Liver (tissue), 9 donors: ENCODE data around the gene RUNX1. TPM values are rescaled to one million over a fixed set of nuclear protein-coding genes. Genes with fewer than 3 reads are reported as not detected.

Experiments
- DNase-seq: peaks from one replicate; pipeline ENCODE4 v3.0.0-alpha.2; 2017; ENCODE audit warnings: low spot score
- H3K27ac ChIP-seq, 2 donors: one replicate each; pipeline ENCODE4 v1.7.0; 2013; ENCODE audit warnings: inconsistent platforms in 2 of 2, low read length in 2 of 2, control low read depth in 1 of 2, low read depth in 1 of 2, mild to moderate bottlenecking in 1 of 2
- H3K27me3 ChIP-seq, 4 donors: one replicate each; pipeline versions ENCODE4 v1.6.1 to v1.7.0; 2013; ENCODE audit warnings: low read length in 3 of 4, inconsistent platforms in 1 of 4, mild to moderate bottlenecking in 1 of 4, moderate library complexity in 1 of 4; ENCODE audit not compliant: control insufficient read depth in 4 of 4, insufficient read depth in 4 of 4
- H3K36me3 ChIP-seq, 4 donors: one replicate each; pipeline versions ENCODE4 v1.6.1 to v1.7.0; 2013; ENCODE audit warnings: low read length in 3 of 4, mild to moderate bottlenecking in 3 of 4, low read depth in 1 of 4, moderate library complexity in 1 of 4; ENCODE audit not compliant: control insufficient read depth in 4 of 4, insufficient read depth in 3 of 4
- H3K4me1 ChIP-seq, 4 donors: one replicate each; pipeline versions ENCODE4 v1.6.1 to v1.7.0; 2013; ENCODE audit warnings: low read length in 3 of 4, mild to moderate bottlenecking in 3 of 4, moderate library complexity in 1 of 4; ENCODE audit not compliant: control insufficient read depth in 4 of 4, insufficient read depth in 4 of 4
- H3K4me3 ChIP-seq, 3 donors: one replicate each; pipeline versions ENCODE4 v1.6.1 to v1.7.0; 2013; ENCODE audit warnings: low read length in 3 of 3, control low read depth in 1 of 3, low read depth in 1 of 3, mild to moderate bottlenecking in 1 of 3
- H3K9ac ChIP-seq, 2 donors: one replicate each; pipeline ENCODE4 v1.7.0; 2013; ENCODE audit warnings: low read length in 2 of 2, mild to moderate bottlenecking in 2 of 2, moderate library complexity in 2 of 2, control low read depth in 1 of 2, low read depth in 1 of 2
- H3K9me3 ChIP-seq, 4 donors: one replicate each; pipeline versions ENCODE4 v1.6.1 to v1.7.0; 2013; ENCODE audit warnings: low read length in 3 of 4; ENCODE audit not compliant: control insufficient read depth in 4 of 4
- ATF3 ChIP-seq: IDR thresholded peaks from 2 replicates; pipeline ENCODE4 v1.6.1; 2016; ENCODE audit warnings: antibody characterized with exemption
- EGR1 ChIP-seq, 2 donors: IDR thresholded peaks; 2 replicates each; pipeline ENCODE4 v1.6.1; 2016 to 2018; ENCODE audit warnings: antibody characterized with exemption in 2 of 2, low read depth in 2 of 2
- FOXA1 ChIP-seq: IDR thresholded peaks from 2 replicates; pipeline ENCODE4 v1.6.1; 2016; ENCODE audit warnings: antibody characterized with exemption
- FOXA2 ChIP-seq: IDR thresholded peaks from 2 replicates; pipeline ENCODE4 v1.6.1; 2016; ENCODE audit warnings: antibody characterized with exemption
- GABPA ChIP-seq, 2 donors: IDR thresholded peaks in 1 of 2; conservative IDR thresholded peaks in 1 of 2; 2 replicates each; pipeline ENCODE4 v1.6.1; 2016; ENCODE audit warnings: antibody characterized with exemption in 2 of 2, mild to moderate bottlenecking in 1 of 2, moderate library complexity in 1 of 2
- HNF4A ChIP-seq, 2 donors: conservative IDR thresholded peaks; 2 replicates each; pipeline ENCODE4 v1.6.1; 2016; ENCODE audit warnings: antibody characterized with exemption in 2 of 2, mild to moderate bottlenecking in 2 of 2
- HNF4G ChIP-seq: IDR thresholded peaks from 2 replicates; pipeline ENCODE4 v1.6.1; 2016; ENCODE audit warnings: antibody characterized with exemption
- JUND ChIP-seq, 2 donors: IDR thresholded peaks; 2 replicates each; pipeline ENCODE4 v1.6.1; 2016; ENCODE audit warnings: antibody characterized with exemption in 2 of 2
- MAX ChIP-seq: IDR thresholded peaks from 2 replicates; pipeline ENCODE4 v1.6.1; 2016; ENCODE audit warnings: antibody characterized with exemption
- NR2F2 ChIP-seq: IDR thresholded peaks from 2 replicates; pipeline ENCODE4 v1.6.1; 2016; ENCODE audit warnings: antibody characterized with exemption
- RXRA ChIP-seq, 2 donors: IDR thresholded peaks; 2 replicates each; pipeline ENCODE4 v1.6.1; 2017 to 2018; ENCODE audit warnings: antibody characterized with exemption in 2 of 2, mild to moderate bottlenecking in 1 of 2
- SP1 ChIP-seq: IDR thresholded peaks from 2 replicates; pipeline ENCODE4 v1.6.1; 2018; ENCODE audit warnings: antibody characterized with exemption, mild to moderate bottlenecking
- YY1 ChIP-seq: IDR thresholded peaks from 2 replicates; pipeline ENCODE4 v1.6.1; 2016; ENCODE audit warnings: antibody characterized with exemption, mild to moderate bottlenecking
- ZBTB33 ChIP-seq: IDR thresholded peaks from 2 replicates; pipeline ENCODE4 v1.6.1; 2016; ENCODE audit warnings: antibody characterized with exemption
- WGBS: extraction: QIAGEN DNeasy Blood & Tissue Kit; methylation state at CpG from one replicate; pipeline ENCODE4 v1.1.7; 2013; 5-methylcytosine and 5-hydroxymethylcytosine counted together
- polyA plus RNA-seq, 2 donors: library from polyadenylated mRNA; stranded (reverse) in 1 of 2; unstranded in 1 of 2; fragments of 200-250 nt in 1 of 2; fragments of >200 nt in 1 of 2; fragmentation: Nextera tagmentation in 1 of 2; extraction: Ambion mirVana in 1 of 2; gene quantifications; one replicate each; pipeline versions ENCODE4 v1.2.1 to v1.2.3, GENCODE V29; 2013 to 2015
- total RNA-seq, 2 donors: library from RNA; depleted of rRNA; stranded (reverse); fragments of >200 nt; gene quantifications; one replicate each; pipeline ENCODE4 v1.2.3, GENCODE V29; 2014
- TF ChIP-seq, protein P1 (sequence below): IDR thresholded peaks from 2 replicates; pipeline ENCODE4 v1.6.1; 2016; ENCODE audit warnings: antibody characterized with exemption, mild to moderate bottlenecking
- TF ChIP-seq, protein P2 (sequence below): fragments of 150-350 bp; IDR thresholded peaks from 2 replicates; pipeline ENCODE4 v1.5.1; 2017; ENCODE audit warnings: improper control_type of control experiment, low read depth, low read length; ENCODE audit not compliant: missing input control
- donor health status: healthy.
- donor health status: healthy.
- donor health status: healthy.
- donor health status: healthy.
- donor health status: healthy.

Gene RUNX1
- total and polyA plus RNA-seq, 4 donors, result 0.98 to 7.2 (median 3.1) TPM

DNA sequence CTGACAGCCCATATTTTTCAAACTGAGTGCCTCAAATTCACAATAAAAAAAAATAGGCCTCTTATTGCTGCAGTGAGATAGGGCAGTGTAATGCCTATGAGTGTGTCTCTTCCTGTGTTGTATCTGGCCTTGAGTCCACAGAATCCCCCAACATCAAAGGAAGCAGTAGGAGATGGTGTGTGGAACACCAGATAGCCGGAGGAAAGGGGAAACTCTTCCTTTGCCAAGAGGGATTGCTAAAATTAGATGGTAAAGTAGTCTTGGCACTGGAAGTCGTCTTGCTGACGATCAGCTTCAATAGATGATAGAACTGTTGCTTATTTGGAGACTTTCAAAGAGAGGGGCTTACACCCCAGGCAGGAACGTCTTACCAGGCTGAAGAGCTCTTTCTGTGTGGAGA lies 51.8 kb downstream of the RUNX1 start:
- Histone ChIP-seq H3K9me3 (no peaks in the 10 kb centered on the region), H3K27ac (no peak overlapping the region), H3K4me3 (no peak overlapping the region), H3K27me3 (no peaks in the 10 kb centered on the region), H3K4me1 (no peaks in the 10 kb centered on the region), H3K36me3 (no peaks in the 10 kb centered on the region), H3K9ac (no peak overlapping the region)
- TF ChIP-seq MAX (no peak), JUND (IDR thresholded peaks at IDR 0.05) (no peak), RXRA (IDR thresholded peaks at IDR 0.05) (no peak), FOXA2 (no peak), HNF4A (conservative IDR thresholded peaks at IDR 0.05) (no peak), EGR1 (IDR thresholded peaks at IDR 0.05; ENCODE audit: low read depth in 2 of 2) (no peak), NR2F2 (no peak), HNF4G (no peak), FOXA1 (no peak), ATF3 (no peak), YY1 (no peak), SP1 (no peak), GABPA (IDR thresholded peaks at IDR 0.05 in 1 of 2, conservative IDR thresholded peaks at IDR 0.05 in 1 of 2) (no peak)
- TF ChIP-seq, protein P1, sequence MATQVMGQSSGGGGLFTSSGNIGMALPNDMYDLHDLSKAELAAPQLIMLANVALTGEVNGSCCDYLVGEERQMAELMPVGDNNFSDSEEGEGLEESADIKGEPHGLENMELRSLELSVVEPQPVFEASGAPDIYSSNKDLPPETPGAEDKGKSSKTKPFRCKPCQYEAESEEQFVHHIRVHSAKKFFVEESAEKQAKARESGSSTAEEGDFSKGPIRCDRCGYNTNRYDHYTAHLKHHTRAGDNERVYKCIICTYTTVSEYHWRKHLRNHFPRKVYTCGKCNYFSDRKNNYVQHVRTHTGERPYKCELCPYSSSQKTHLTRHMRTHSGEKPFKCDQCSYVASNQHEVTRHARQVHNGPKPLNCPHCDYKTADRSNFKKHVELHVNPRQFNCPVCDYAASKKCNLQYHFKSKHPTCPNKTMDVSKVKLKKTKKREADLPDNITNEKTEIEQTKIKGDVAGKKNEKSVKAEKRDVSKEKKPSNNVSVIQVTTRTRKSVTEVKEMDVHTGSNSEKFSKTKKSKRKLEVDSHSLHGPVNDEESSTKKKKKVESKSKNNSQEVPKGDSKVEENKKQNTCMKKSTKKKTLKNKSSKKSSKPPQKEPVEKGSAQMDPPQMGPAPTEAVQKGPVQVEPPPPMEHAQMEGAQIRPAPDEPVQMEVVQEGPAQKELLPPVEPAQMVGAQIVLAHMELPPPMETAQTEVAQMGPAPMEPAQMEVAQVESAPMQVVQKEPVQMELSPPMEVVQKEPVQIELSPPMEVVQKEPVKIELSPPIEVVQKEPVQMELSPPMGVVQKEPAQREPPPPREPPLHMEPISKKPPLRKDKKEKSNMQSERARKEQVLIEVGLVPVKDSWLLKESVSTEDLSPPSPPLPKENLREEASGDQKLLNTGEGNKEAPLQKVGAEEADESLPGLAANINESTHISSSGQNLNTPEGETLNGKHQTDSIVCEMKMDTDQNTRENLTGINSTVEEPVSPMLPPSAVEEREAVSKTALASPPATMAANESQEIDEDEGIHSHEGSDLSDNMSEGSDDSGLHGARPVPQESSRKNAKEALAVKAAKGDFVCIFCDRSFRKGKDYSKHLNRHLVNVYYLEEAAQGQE, result no peak
- TF ChIP-seq, protein P2, sequence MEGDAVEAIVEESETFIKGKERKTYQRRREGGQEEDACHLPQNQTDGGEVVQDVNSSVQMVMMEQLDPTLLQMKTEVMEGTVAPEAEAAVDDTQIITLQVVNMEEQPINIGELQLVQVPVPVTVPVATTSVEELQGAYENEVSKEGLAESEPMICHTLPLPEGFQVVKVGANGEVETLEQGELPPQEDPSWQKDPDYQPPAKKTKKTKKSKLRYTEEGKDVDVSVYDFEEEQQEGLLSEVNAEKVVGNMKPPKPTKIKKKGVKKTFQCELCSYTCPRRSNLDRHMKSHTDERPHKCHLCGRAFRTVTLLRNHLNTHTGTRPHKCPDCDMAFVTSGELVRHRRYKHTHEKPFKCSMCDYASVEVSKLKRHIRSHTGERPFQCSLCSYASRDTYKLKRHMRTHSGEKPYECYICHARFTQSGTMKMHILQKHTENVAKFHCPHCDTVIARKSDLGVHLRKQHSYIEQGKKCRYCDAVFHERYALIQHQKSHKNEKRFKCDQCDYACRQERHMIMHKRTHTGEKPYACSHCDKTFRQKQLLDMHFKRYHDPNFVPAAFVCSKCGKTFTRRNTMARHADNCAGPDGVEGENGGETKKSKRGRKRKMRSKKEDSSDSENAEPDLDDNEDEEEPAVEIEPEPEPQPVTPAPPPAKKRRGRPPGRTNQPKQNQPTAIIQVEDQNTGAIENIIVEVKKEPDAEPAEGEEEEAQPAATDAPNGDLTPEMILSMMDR, result no peak
- 72% methylated on average over 4 of the region's 4 CpGs for WGBS
- no peak for DNase-seq

DNA sequence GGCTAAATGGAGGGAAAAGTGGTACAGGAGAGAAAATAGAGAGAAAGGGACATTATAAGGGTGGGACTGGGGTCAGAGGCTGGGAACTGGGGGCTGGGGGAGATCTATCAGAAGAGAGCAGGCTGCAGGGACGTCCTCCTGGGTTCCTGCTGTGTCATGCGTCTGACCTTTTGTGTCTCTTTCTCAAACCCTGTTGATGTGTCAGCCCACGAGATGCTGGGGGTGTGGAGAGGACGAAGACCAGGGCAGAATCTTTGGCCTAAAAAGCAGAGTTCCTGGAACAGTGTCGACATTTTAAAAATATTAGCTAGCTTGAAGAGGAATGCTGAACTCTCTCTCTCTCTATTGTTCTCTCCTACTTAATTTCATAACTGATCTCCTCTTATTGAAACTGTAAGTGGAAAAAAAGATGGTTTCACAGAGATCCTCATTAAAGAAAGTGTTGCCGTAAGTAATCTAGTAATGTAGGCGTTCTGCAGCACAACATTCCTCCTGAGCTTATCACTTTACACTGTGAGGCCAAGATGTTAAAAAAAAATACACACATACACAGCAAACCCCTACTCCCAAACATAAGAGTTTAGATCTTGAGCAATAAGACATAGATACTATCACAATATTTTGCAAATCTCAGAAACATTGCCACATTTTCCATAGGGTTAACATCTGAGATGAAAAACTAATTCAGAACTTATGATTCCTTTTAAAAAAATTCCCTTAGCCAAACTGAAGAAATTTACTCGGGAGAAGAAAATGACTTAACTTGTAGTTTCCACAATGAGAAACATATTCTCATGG lies 52.6 kb downstream of the RUNX1 start:
- Histone ChIP-seq H3K4me3 (no peak overlapping the region), H3K9ac (no peak overlapping the region), H3K27ac (no peak overlapping the region), H3K9me3 (no peaks in the 10 kb centered on the region), H3K36me3 (no peaks in the 10 kb centered on the region), H3K4me1 (no peaks in the 10 kb centered on the region), H3K27me3 (no peaks in the 10 kb centered on the region)
- no peak for DNase-seq
- WGBS, result 85% methylated on average over 8 of the region's 8 CpGs
- TF ChIP-seq, protein P2, result no peak
- no peak for TF ChIP-seq FOXA1
- TF ChIP-seq HNF4G, result no peak
- TF ChIP-seq ZBTB33, result no peak
- no peak for TF ChIP-seq NR2F2
